Measurements from ENCODE around the gene CIZ1. TPM values are rescaled to one million over a fixed set of nuclear protein-coding genes. Genes with fewer than 3 reads are reported as not detected.
"Not testable (repeated sequence)": the region's sequence is repeated elsewhere in the genome, so short reads cannot be mapped to it uniquely, and the experiment has no call there.

CIZ1 gene
- 69.3 TPM for total RNA-seq
- long read RNA-seq, transcript CIZ1-204 (17 exons, 2,984 nt), result major isoform, 16 of 68 reads
- long read RNA-seq, partial matches to known transcripts, result 17 of 68 reads
- long read RNA-seq, other reads (novel, unspliced or antisense), result 32 of 68 reads

DNA sequence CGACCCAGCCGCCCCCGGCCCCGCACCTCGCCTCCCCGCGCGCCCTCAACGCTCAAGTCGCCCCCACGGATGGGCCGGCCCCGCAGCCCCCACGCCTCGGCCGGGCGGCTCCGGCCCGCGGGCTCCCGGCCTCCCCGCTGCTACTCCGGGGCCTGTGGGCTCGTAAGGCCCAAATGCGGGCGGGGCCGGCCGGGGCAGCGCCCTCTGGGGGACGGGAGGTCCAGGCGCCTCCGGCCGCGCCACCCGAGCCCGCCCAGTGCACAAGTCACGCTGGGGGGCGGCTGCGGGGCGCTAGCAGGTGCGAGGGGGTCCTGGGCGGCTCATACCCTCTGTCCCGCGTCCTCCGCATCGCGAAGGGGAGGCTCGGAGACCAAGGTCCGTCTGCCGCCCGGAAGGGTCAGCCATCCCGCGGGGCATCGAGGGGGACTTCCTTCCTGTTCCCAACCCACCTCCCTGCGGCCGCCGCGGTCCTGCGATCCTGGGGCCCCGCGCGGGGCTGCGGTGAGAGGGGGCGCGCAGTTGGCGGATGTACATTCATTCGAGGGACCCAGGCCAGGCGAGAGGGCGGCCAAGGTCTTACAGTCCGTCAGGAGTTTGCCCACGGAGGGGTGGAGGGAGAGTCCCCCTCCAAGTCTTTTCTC lies at the start of gene CIZ1:
TSS of gene CIZ1 (minus strand) at position 167 of the 641 bp plus-strand sequence. CDS start 715 bp downstream, outside the sequence.
- ATAC-seq (peak; percentile 96), DNase-seq (ENCODE audit: missing footprints) (peak; percentile 93)
- intact Hi-C loops (cut with DNase I), result no loop called here

DNA sequence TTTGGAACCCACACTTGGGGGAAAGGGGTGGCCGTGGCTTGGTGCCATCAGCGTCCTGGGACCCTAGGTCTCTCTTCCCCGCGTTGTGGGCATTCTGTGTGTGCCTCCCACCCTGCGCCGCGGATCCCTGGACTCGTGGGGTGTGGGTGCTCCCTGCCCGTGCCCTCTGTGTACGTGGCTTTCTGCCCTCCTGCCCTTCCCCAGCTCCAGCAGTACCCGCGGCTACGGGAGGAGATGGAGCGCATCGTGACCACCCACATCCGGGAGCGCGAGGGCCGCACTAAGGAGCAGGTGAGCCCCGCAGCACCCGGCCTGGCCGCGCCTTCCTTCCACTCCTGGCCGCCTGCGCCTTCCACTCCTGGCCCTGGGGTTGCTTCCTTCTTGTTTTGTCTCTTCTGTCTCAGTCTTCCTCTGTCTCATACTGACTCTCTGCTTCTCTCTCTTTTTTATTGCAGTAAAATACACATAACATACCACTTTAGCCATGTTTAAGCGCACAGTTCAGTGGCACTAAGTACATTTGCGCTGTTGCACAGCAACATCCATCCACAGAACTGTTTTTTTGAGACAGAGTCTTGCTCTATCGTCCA lies 42.5 kb upstream of the CIZ1 start:
- DNase-seq (ENCODE audit: missing footprints) (peak; percentile 17), ATAC-seq (no peak)
- intact Hi-C loops (cut with DNase I), result no loop called here

DNA sequence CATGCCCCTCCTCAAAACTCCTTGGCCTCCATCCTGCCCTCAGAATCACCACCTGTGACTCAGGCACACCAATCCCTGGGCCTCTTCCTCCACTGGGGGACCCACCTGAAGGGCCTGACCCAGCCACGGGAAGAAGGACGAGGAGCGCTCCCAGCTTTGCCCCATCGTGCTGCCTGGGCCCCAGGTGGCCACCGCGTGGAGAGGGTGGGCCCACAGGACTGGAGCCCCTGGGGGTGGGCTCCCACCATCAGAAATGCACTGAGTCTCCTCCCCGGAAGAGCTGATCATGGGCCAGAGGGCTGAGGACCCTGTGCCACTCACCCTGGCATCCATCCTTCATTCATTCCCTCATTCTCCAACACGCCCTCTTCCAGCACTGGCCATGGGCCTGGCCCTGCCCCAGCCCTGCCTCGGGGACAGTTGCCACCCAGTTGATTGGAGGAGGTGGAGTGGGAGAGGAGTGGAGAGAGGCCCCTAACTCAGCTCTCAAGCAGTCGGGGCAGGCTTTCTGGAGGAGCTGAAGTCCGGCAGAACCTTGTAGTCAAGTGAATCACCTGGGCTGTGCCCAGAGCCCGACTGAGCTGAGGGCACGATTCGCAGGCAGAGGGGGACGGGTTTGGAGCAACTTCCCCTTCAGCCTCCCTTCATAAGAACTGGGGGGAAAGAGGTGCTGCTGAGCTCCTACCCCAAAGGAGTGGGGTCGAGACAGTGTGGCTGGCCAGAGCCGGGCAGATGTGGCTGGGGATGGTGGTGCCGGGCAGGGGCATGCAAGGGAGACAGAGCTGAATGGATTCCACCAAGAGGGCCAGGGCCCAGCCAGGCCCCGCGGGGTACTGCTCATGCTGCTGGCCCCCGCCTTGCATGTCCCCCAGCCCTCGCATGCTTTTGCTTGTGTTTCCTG lies 41.4 kb upstream of the CIZ1 start:
- no peak for ATAC-seq
- DNase-seq (ENCODE audit: missing footprints), result peak; percentile 30
- intact Hi-C loops (cut with DNase I), result no loop called here

DNA sequence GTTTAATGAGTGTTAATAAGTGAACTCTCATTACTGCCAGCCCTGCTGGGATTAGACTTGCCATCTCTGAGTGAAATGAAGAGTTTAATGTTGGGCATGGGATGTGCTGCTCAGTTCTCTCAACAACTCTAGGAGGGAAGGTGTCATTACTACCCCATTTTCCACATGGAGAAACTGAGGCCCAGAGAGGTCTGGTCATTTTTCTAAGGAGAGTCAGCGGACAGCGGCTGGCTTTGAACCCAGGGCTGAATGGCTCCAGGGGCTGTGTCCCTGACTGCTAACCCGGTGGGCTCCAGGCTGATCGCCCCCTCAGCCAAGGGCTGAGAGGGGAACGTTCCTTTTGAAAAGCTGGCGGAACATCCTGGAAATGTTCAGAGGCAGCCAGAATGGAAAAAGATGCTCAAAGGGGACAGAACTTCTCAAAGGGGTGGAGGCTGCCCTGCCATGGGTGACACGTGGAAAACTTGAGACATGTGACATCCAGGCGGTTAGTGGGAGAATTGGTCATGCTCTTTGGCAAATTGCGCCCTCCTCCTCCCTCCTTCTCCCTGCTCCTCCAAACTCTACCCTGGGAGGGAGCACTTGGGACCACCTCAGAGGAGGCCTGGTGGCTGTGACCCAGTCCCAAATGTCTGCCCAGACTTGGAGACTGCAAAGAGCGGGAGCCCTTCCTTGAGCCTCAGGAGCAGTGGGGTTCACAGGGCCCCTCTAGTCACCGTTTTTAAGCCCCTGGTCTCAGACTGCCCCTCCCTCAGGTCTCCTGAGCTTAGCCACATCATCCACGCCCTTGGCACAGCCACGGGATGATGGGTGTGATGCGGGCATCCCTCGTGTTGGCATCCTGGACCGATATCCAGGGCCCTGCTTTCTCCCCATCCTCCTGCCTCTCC lies 40.5 kb upstream of the CIZ1 start:
- ATAC-seq (peak; percentile 46), DNase-seq (ENCODE audit: missing footprints) (peak; percentile 7)
- intact Hi-C loops (cut with DNase I), result no loop called here

DNA sequence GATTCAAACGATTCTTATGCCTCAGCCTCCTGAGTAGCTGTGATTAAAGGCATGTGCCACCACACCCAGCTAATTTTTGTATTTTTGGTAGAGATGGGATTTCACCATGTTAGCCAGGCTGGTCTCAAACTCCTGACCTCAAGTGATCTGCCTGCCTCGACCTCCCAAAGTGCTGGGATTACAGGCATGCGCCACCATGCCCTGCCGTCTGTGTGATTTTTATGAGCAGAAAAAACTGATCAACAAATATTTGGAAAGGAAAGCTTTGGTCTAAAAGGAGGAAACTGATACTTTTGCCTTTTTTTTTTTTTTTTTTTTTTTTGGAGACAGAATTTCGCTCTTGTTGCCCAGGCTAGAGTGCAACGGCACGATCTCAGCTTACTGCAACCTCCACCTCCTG lies 39.5 kb upstream of the CIZ1 start:
- ATAC-seq; intact Hi-C loops (cut with DNase I): not testable (repeated sequence)
- peak; percentile 49 for DNase-seq (ENCODE audit: missing footprints)

- intact Hi-C loops (cut with DNase I), result no loop called here
- no peak for DNase-seq (ENCODE audit: missing footprints)
- peak; percentile 19 for ATAC-seq
Measured at GRCh38 chr9:128226412-128226801, 35.0 kb upstream of the CIZ1 start.

- DNase-seq (ENCODE audit: missing footprints) (no peak), ATAC-seq (no peak)
- intact Hi-C loops (cut with DNase I), result no loop called here
Measured at GRCh38 chr9:128225770-128226411, 34.5 kb upstream of the CIZ1 start.

DNA sequence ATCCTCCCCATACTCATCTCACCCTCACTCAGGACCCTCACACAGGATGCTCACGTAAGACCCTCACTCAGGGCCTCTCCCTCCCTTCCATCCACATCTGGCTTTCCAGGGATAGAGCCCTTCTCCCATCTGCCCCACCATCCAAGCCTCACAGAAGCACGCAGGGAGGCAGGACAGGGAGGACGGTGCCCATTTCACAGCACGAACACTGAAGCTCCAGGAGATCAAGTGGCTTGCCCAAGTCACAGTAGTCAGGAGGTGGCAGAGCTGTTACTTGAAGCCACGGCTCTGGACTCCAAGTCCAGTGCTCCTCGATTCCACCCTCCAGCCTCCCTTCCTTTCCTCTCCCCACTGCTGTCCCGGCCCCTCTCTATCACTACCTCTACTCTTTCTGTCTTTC lies 33.5 kb upstream of the CIZ1 start:
- ATAC-seq, result no peak
- DNase-seq (ENCODE audit: missing footprints), result no peak
- intact Hi-C loops (cut with DNase I), result no loop called here

DNA sequence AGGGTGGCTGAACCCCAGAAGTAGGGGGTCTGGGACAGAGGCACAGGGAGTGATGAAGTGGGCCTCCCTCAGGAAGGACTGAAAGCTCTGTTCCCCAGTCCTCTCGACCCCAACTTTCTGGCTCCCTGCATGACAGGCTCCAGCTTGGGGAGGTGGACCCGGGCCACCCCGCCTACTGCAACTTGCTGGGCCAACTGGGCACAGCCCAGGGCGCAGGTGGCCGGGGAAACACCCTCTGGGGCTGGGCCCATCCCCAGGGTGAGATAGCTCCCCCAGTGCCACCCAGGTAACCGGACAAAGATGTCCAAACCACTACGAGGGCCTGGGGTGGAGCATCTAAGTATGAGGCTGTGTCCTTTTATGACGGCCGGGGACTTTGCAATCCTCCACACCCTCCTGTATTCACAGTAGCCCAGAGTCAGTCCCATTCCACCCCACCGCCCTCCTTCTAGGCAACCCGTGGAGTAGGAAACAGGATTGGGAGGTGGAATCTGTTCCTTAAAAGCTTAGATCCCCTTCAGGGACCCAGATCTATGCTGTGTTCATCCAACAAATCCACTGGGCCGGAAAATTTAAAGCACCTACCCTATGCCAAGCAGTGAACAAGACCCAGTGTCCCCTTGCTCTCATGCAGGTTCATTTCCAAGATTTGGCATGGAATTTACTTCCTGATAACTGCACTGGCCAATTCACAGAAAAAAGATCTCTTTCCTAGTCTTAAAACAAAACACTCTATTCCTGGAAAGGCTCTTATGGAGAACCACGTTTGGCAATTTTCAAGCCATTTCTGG lies 31.7 kb upstream of the CIZ1 start:
- DNase-seq (ENCODE audit: missing footprints), result no peak
- ATAC-seq, result no peak
- intact Hi-C loops (cut with DNase I), result no loop called here

DNA sequence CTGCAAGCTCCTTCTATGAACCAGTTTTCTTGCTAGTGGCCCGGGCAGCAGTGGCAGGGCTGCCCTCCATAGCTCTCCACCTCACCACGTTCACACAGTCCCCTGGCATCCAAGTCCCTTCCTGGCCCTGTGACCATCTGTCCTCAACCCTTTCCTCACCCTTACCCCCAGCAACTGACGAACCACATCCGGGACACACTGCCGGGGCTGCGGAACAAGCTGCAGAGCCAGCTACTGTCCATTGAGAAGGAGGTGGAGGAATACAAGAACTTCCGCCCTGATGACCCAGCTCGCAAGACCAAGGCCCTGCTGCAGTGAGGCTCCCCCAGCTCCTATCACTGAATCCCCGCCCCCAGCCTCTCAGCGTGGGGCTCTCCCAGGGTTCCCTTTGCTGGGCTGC lies 30.7 kb upstream of the CIZ1 start:
- no peak for DNase-seq (ENCODE audit: missing footprints)
- ATAC-seq, result no peak
- intact Hi-C loops (cut with DNase I), result no loop called here

GRCh38 chr9:128219831-128220230 lies 28.5 kb upstream of the CIZ1 start:
- intact Hi-C loops (cut with DNase I), result no loop called here
- ATAC-seq, result no peak

GRCh38 chr9:128218518-128219389 lies 27.4 kb upstream of the CIZ1 start:
- intact Hi-C loops (cut with DNase I), result no loop called here
- ATAC-seq (peak; percentile 90), DNase-seq (ENCODE audit: missing footprints) (peak; percentile 96)

More at GRCh38 chr9:128219831-128220230, 28.5 kb upstream of the CIZ1 start:
- DNase-seq (ENCODE audit: missing footprints), result no peak

DNA sequence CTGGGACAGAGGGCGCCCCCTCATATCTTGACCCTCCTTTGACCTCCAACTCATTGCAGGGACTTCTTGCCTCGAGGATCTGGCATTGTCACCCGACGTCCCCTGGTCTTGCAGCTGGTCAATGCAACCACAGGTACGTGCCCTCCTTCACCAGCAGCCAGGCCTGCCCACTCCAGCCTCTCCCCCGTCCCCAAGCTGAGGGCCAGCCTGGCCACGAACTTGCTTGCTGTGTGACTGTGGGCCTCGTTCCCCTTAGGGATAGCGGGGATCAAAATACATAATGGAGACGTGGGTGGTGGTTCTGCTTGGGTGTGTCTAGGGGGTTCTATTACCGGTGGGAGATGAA lies 26.8 kb upstream of the CIZ1 start:
- intact Hi-C loops (cut with DNase I), result no loop called here
- no peak for DNase-seq (ENCODE audit: missing footprints)
- ATAC-seq, result no peak

DNA sequence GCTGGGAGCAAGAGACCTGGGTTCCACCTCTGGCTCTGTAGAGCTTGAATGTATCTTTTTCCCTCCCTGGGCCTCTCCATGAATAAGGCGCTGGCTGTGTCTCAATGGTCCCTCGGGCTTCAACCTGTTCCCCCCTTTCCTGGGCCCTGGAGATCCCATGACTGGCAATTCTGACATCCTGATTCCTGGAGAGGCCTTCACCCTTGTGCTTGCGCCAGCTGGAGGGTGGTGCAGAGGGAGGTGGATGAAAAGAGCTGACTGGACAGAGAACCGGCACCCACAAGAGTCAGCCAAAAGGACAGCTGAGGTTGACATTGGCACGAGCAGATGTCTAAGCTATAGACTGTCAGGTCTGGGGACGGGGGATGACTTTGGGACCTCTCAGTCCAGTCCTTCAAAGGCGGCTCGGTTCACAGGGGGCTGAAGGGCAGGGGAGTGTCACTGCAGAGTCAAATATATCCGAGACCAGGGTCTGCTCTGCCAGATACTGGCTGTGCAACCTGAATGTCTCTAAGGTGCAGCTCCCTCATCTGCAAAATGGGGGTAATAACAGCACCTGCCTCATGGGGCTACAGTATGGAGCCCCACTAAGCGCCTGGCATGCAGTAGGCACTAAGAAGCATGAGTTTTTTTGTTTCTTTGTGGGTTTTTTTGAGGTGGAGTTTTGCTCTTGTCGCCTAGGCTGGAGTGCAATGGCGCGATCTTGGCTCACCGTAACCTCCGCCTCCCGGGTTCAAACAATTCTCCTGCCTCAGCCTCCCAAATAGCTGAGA lies 25.6 kb upstream of the CIZ1 start:
- peak; percentile 25 for ATAC-seq
- no peak for DNase-seq (ENCODE audit: missing footprints)
- intact Hi-C loops (cut with DNase I), result no loop called here

DNA sequence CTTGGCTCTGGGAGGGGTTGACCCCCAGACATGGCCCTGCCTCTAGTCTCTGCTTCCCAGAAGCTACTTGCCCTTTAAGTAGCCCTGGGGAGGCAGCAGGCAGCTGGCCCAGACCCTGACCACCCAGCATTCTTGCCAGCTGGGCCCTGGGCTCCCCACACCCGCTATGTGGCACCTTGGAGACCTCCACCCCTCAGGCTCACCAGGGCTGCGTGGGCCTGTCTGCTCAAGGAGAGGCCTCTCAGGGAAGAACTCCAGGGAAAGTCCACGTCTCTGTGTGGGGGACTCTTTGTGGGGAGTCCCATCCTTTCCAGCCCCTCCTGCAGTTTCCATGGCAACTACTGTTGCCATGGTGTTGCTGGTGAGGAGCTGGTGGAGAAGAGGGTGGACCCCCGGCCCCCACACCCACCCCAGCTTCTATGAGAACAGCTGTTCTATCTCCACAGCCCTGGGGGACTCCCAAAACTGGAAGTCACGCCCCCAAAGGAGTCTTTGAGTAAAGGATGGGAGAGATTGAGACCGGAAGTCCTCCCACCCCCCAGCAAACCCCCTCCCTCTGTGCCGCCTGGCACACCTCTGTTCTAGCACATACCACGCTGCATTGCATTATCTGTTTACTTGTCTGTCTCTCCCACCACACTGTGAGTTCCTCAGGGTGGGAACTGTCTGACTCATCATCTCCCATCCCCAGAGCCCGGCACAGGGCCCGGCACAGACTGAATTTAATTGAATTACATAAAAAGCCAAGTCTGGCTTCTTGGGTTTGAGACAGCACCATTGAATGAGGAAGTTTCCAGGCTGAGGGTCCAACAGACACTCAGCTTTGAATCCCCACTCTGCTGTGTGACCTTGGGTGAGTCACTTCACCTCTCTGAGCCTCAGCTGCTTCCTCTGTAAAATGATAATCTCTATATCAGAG lies 24.4 kb upstream of the CIZ1 start:
- DNase-seq (ENCODE audit: missing footprints) (no peak), ATAC-seq (peak; percentile 46)
- intact Hi-C loops (cut with DNase I), result no loop called here
